ENCODE results near the gene TBCCD1.
"Not testable (repeated sequence)": the region's sequence is repeated elsewhere in the genome, so short reads cannot be mapped to it uniquely, and the experiment has no call there.

The TBCCD1 gene

GRCh38 chr3:186534113-186534669 is 32.9 kb downstream of the TBCCD1 start:
- H3K36me3 ChIP-seq (ENCODE audit: control insufficient read depth in 5 of 5, insufficient read depth in 5 of 5, low read length in 5 of 5): peaks cover 0 to 9% (median 6%) of the 10 kb centered on the region in 5 donors
- H3K27ac ChIP-seq (ENCODE audit: low read depth, low read length): no peak overlapping the region
- no peak overlapping the region for H3K9ac ChIP-seq (ENCODE audit: low read length in 5 of 5)
- H3K27me3 ChIP-seq (ENCODE audit: control insufficient read depth in 5 of 5, insufficient read depth in 4 of 5, low read length in 5 of 5): no peaks in the 10 kb centered on the region
- H3K4me3 ChIP-seq (ENCODE audit: low read depth in 1 of 5, low read length in 5 of 5): no peak overlapping the region
- H3K4me1 ChIP-seq (ENCODE audit: control insufficient read depth in 5 of 5, insufficient read depth in 5 of 5, low read length in 5 of 5): peaks cover 0 to 9% (median under 1%) of the 10 kb centered on the region in 5 donors
- no peaks in the 10 kb centered on the region for H3K9me3 ChIP-seq (ENCODE audit: control insufficient read depth in 5 of 5, low read length in 5 of 5)

GRCh38 chr3:186532598-186533072 is 34.5 kb downstream of the TBCCD1 start:
- H3K36me3 ChIP-seq (ENCODE audit: control insufficient read depth in 5 of 5, insufficient read depth in 5 of 5, low read length in 5 of 5): no peaks in the 10 kb centered on the region
- no peak overlapping the region for H3K4me3 ChIP-seq (ENCODE audit: low read depth in 1 of 5, low read length in 5 of 5)
- H3K4me1 ChIP-seq (ENCODE audit: control insufficient read depth in 5 of 5, insufficient read depth in 5 of 5, low read length in 5 of 5): peaks cover 0 to 9% (median 1%) of the 10 kb centered on the region in 5 donors
- no peak overlapping the region for H3K9ac ChIP-seq (ENCODE audit: low read length in 5 of 5)
- H3K27me3 ChIP-seq (ENCODE audit: control insufficient read depth in 5 of 5, insufficient read depth in 4 of 5, low read length in 5 of 5): no peaks in the 10 kb centered on the region
- H3K27ac ChIP-seq (ENCODE audit: low read depth, low read length): no peak overlapping the region
- no peaks in the 10 kb centered on the region for H3K9me3 ChIP-seq (ENCODE audit: control insufficient read depth in 5 of 5, low read length in 5 of 5)

- H3K9me3 ChIP-seq (ENCODE audit: control insufficient read depth in 5 of 5, low read length in 5 of 5): not testable (repeated sequence)
Observed at GRCh38 chr3:186531694-186532093, 35.4 kb downstream of the TBCCD1 start.

GRCh38 chr3:186530415-186530814 is 36.7 kb downstream of the TBCCD1 start:
- Histone ChIP-seq H3K9me3 (ENCODE audit: control insufficient read depth in 5 of 5, low read length in 5 of 5) (no peaks in the 10 kb centered on the region), H3K27me3 (ENCODE audit: control insufficient read depth in 5 of 5, insufficient read depth in 4 of 5, low read length in 5 of 5) (no peaks in the 10 kb centered on the region), H3K9ac (ENCODE audit: low read length in 5 of 5) (no peak overlapping the region), H3K36me3 (ENCODE audit: control insufficient read depth in 5 of 5, insufficient read depth in 5 of 5, low read length in 5 of 5) (no peaks in the 10 kb centered on the region), H3K4me1 (ENCODE audit: control insufficient read depth in 5 of 5, insufficient read depth in 5 of 5, low read length in 5 of 5) (peaks cover 0 to 8% (median 1%) of the 10 kb centered on the region in 5 donors), H3K27ac (ENCODE audit: low read depth, low read length) (no peak overlapping the region), H3K4me3 (ENCODE audit: low read depth in 1 of 5, low read length in 5 of 5) (no peak overlapping the region)

More at GRCh38 chr3:186531694-186532093, 35.4 kb downstream of the TBCCD1 start:
- not testable (repeated sequence) for H3K4me1 ChIP-seq (ENCODE audit: control insufficient read depth in 5 of 5, insufficient read depth in 5 of 5, low read length in 5 of 5); H3K9ac ChIP-seq (ENCODE audit: low read length in 5 of 5); H3K27me3 ChIP-seq (ENCODE audit: control insufficient read depth in 5 of 5, insufficient read depth in 4 of 5, low read length in 5 of 5); H3K36me3 ChIP-seq (ENCODE audit: control insufficient read depth in 5 of 5, insufficient read depth in 5 of 5, low read length in 5 of 5); H3K27ac ChIP-seq (ENCODE audit: low read depth, low read length); H3K4me3 ChIP-seq (ENCODE audit: low read depth in 1 of 5, low read length in 5 of 5)

- Histone ChIP-seq H3K9me3 (ENCODE audit: control insufficient read depth in 5 of 5, low read length in 5 of 5) (no peaks in the 10 kb centered on the region), H3K4me3 (ENCODE audit: low read depth in 1 of 5, low read length in 5 of 5) (no peak overlapping the region), H3K4me1 (ENCODE audit: control insufficient read depth in 5 of 5, insufficient read depth in 5 of 5, low read length in 5 of 5) (peaks cover 0 to 8% (median 1%) of the 10 kb centered on the region in 5 donors), H3K9ac (ENCODE audit: low read length in 5 of 5) (no peak overlapping the region), H3K36me3 (ENCODE audit: control insufficient read depth in 5 of 5, insufficient read depth in 5 of 5, low read length in 5 of 5) (no peaks in the 10 kb centered on the region), H3K27me3 (ENCODE audit: control insufficient read depth in 5 of 5, insufficient read depth in 4 of 5, low read length in 5 of 5) (peaks cover 0 to 3% (median 0%) of the 10 kb centered on the region in 5 donors), H3K27ac (ENCODE audit: low read depth, low read length) (no peak overlapping the region)
Observed at GRCh38 chr3:186529201-186529999, 37.7 kb downstream of the TBCCD1 start.

- no peaks in the 10 kb centered on the region for H3K36me3 ChIP-seq (ENCODE audit: control insufficient read depth in 5 of 5, insufficient read depth in 5 of 5, low read length in 5 of 5)
- H3K9ac ChIP-seq (ENCODE audit: low read length in 5 of 5): no peak overlapping the region
- H3K4me1 ChIP-seq (ENCODE audit: control insufficient read depth in 5 of 5, insufficient read depth in 5 of 5, low read length in 5 of 5): peaks cover 0 to 6% (median 1%) of the 10 kb centered on the region in 5 donors
- peaks cover 0 to 11% (median 3%) of the 10 kb centered on the region in 5 donors for H3K27me3 ChIP-seq (ENCODE audit: control insufficient read depth in 5 of 5, insufficient read depth in 4 of 5, low read length in 5 of 5)
- H3K27ac ChIP-seq (ENCODE audit: low read depth, low read length): no peak overlapping the region
- no peak overlapping the region for H3K4me3 ChIP-seq (ENCODE audit: low read depth in 1 of 5, low read length in 5 of 5)
- H3K9me3 ChIP-seq (ENCODE audit: control insufficient read depth in 5 of 5, low read length in 5 of 5): no peaks in the 10 kb centered on the region
Observed at GRCh38 chr3:186526256-186526606, 40.9 kb downstream of the TBCCD1 start.

GRCh38 chr3:186525369-186526255 is 41.5 kb downstream of the TBCCD1 start:
- Histone ChIP-seq H3K4me3 (ENCODE audit: low read depth in 1 of 5, low read length in 5 of 5) (no peak overlapping the region), H3K27ac (ENCODE audit: low read depth, low read length) (no peak overlapping the region), H3K4me1 (ENCODE audit: control insufficient read depth in 5 of 5, insufficient read depth in 5 of 5, low read length in 5 of 5) (peaks cover 0 to 6% (median 1%) of the 10 kb centered on the region in 5 donors)

GRCh38 chr3:186524616-186525015 is 42.5 kb downstream of the TBCCD1 start:
- Histone ChIP-seq H3K36me3 (ENCODE audit: control insufficient read depth in 5 of 5, insufficient read depth in 5 of 5, low read length in 5 of 5) (no peaks in the 10 kb centered on the region), H3K27ac (ENCODE audit: low read depth, low read length) (no peak overlapping the region), H3K4me1 (ENCODE audit: control insufficient read depth in 5 of 5, insufficient read depth in 5 of 5, low read length in 5 of 5) (peaks cover 0 to 6% (median 1%) of the 10 kb centered on the region in 5 donors), H3K9ac (ENCODE audit: low read length in 5 of 5) (no peak overlapping the region), H3K9me3 (ENCODE audit: control insufficient read depth in 5 of 5, low read length in 5 of 5) (no peaks in the 10 kb centered on the region), H3K27me3 (ENCODE audit: control insufficient read depth in 5 of 5, insufficient read depth in 4 of 5, low read length in 5 of 5) (peaks cover 0 to 11% (median 5%) of the 10 kb centered on the region in 5 donors), H3K4me3 (ENCODE audit: low read depth in 1 of 5, low read length in 5 of 5) (no peak overlapping the region)

More at GRCh38 chr3:186525369-186526255, 41.5 kb downstream of the TBCCD1 start:
- Histone ChIP-seq H3K9ac (ENCODE audit: low read length in 5 of 5) (no peak overlapping the region), H3K36me3 (ENCODE audit: control insufficient read depth in 5 of 5, insufficient read depth in 5 of 5, low read length in 5 of 5) (no peaks in the 10 kb centered on the region), H3K27me3 (ENCODE audit: control insufficient read depth in 5 of 5, insufficient read depth in 4 of 5, low read length in 5 of 5) (peaks cover 0 to 11% (median 3%) of the 10 kb centered on the region in 5 donors), H3K9me3 (ENCODE audit: control insufficient read depth in 5 of 5, low read length in 5 of 5) (no peaks in the 10 kb centered on the region)

- peaks cover 0 to 6% (median 0%) of the 10 kb centered on the region in 5 donors for H3K4me1 ChIP-seq (ENCODE audit: control insufficient read depth in 5 of 5, insufficient read depth in 5 of 5, low read length in 5 of 5)
- no peak overlapping the region for H3K4me3 ChIP-seq (ENCODE audit: low read depth in 1 of 5, low read length in 5 of 5)
- H3K9ac ChIP-seq (ENCODE audit: low read length in 5 of 5): no peak overlapping the region
- peaks cover 3 to 17% (median 11%) of the 10 kb centered on the region in 5 donors for H3K27me3 ChIP-seq (ENCODE audit: control insufficient read depth in 5 of 5, insufficient read depth in 4 of 5, low read length in 5 of 5)
- no peak overlapping the region for H3K27ac ChIP-seq (ENCODE audit: low read depth, low read length)
- no peaks in the 10 kb centered on the region for H3K9me3 ChIP-seq (ENCODE audit: control insufficient read depth in 5 of 5, low read length in 5 of 5)
- no peaks in the 10 kb centered on the region for H3K36me3 ChIP-seq (ENCODE audit: control insufficient read depth in 5 of 5, insufficient read depth in 5 of 5, low read length in 5 of 5)
Observed at GRCh38 chr3:186523434-186523833, 43.7 kb downstream of the TBCCD1 start.

Measured in subcutaneous abdominal adipose tissue (tissue), 5 donors.